GM12878 (cell line): Measurements from ENCODE around the gene PIWIL4. TPM values are rescaled to one million over a fixed set of nuclear protein-coding genes. Genes with fewer than 3 reads are reported as not detected.

Experiments
- ATAC-seq: fragments of 200-7000 bp; cut with Tn5 transposase; 3 replicates; pipeline ENCODE4 v1.9.1; 2020; ENCODE audit warnings: mild to moderate bottlenecking, moderate library complexity
- BruUV-seq: library from RNA; stranded (reverse); fragments of 400-500 nt; replicated peaks from 2 replicates; lab custom pipeline; 2021; lab: Mats Ljungman, UMichigan
- CTCF ChIA-PET: fragments of 300-600 bp; sonication (Branson Sonifier 250); formaldehyde crosslinking; extraction: SDS; loops from one replicate; lab custom pipeline; 2021; ENCODE audit warnings: inconsistent platforms; lab: Yijun Ruan, JAX
- POLR2A ChIA-PET: fragments of 350-600 bp; formaldehyde crosslinking; extraction: SDS; loops from one replicate; lab custom pipeline; 2021; ENCODE audit warnings: inconsistent platforms; lab: Charles Lee
- RAD21 ChIA-PET: fragments of 300-600 bp; sonication (Branson Sonifier 250); formaldehyde crosslinking; loops from one replicate; lab custom pipeline; 2023; ENCODE audit warnings: antibody characterized with exemption; ENCODE audit not compliant: unreplicated experiment; lab: Charles Lee
- SMC1A ChIA-PET: fragments of 300-600 bp; sonication (Branson Sonifier 250); formaldehyde crosslinking; loops from one replicate; lab custom pipeline; 2023; ENCODE audit not compliant: unreplicated experiment, uncharacterized antibody; lab: Charles Lee
- DNase-seq: peaks from one replicate; pipeline ENCODE4 v3.0.0-alpha.2; 2011; ENCODE audit warnings: low read depth, low spot score
- FAIRE-seq: peaks from 3 replicates; lab custom pipeline; 2011; peaks lifted over from hg19 to GRCh38; lab: Jason Lieb, UNC
- H2AFZ ChIP-seq: 2 replicates; pipeline ENCODE4 v1.6.0; 2011; ENCODE audit warnings: low read depth, low read length, control low read depth; ENCODE audit not compliant: control insufficient read depth
- H3K27ac ChIP-seq: 2 replicates; pipeline ENCODE4 v1.5.1; 2011; ENCODE audit warnings: control low read depth; ENCODE audit not compliant: control insufficient read depth, insufficient read depth
- H3K27me3 ChIP-seq, 2 experiments: replicated peaks in 1 of 2; 2 replicates each; pipeline versions ENCODE4 v1.6.0 to v1.6.1; 2011; ENCODE audit warnings: low read length in 1 of 2; ENCODE audit not compliant: control insufficient read depth in 2 of 2, insufficient read depth in 2 of 2
- H3K36me3 ChIP-seq, 2 experiments: 2 replicates each; pipeline ENCODE4 v1.5.1; 2011; ENCODE audit warnings: low read length in 1 of 2; ENCODE audit not compliant: control insufficient read depth in 2 of 2, insufficient read depth in 2 of 2
- H3K4me1 ChIP-seq: 2 replicates; pipeline ENCODE4 v1.6.1; 2011; ENCODE audit warnings: mild to moderate bottlenecking, low read length, moderate library complexity, mixed read lengths; ENCODE audit not compliant: control insufficient read depth, insufficient read depth
- H3K4me2 ChIP-seq: 2 replicates; pipeline ENCODE4 v1.6.0; 2011; ENCODE audit warnings: control low read depth; ENCODE audit not compliant: control insufficient read depth, insufficient read depth
- H3K4me3 ChIP-seq: fragments of 200-600 bp; sonication (generic); 2 replicates; pipeline ENCODE4 v1.5.1; 2016
- H3K79me2 ChIP-seq: 2 replicates; pipeline ENCODE4 v1.6.0; 2011; ENCODE audit warnings: low read length; ENCODE audit not compliant: control insufficient read depth, insufficient read depth
- H3K9ac ChIP-seq: 2 replicates; pipeline ENCODE4 v1.8.0; 2011; ENCODE audit warnings: low read length, control low read depth, mixed read lengths; ENCODE audit not compliant: control insufficient read depth, insufficient read depth
- H3K9me3 ChIP-seq: replicated peaks from 3 replicates; pipeline ENCODE4 v1.5.1; 2011; ENCODE audit warnings: mild to moderate bottlenecking, low read length; ENCODE audit not compliant: control insufficient read depth, insufficient read depth
- H4K20me1 ChIP-seq: 2 replicates; pipeline ENCODE4 v1.6.0; 2011; ENCODE audit not compliant: control insufficient read depth, insufficient read depth
- CBX3 ChIP-seq: fragments of 200-600 bp; sonication (generic); IDR thresholded peaks from 2 replicates; pipeline ENCODE4 v1.6.1; 2016; ENCODE audit warnings: low read depth, borderline replicate concordance
- CREB1 ChIP-seq: IDR thresholded peaks from 2 replicates; pipeline ENCODE4 v1.6.1; 2012; ENCODE audit warnings: low read depth, mild to moderate bottlenecking, inconsistent platforms
- CUX1 ChIP-seq: IDR thresholded peaks from 2 replicates; pipeline ENCODE4 v1.6.1; 2012; ENCODE audit warnings: improper control_type of control experiment, low read depth, low read length; ENCODE audit not compliant: insufficient replicate concordance
- EZH2 ChIP-seq: IDR thresholded peaks from 2 replicates; pipeline ENCODE4 v1.6.1; 2012; ENCODE audit warnings: low read depth, mild to moderate bottlenecking, control low read depth, inconsistent platforms, low read length, borderline replicate concordance; ENCODE audit not compliant: control insufficient read depth
- ZBED1 ChIP-seq: IDR thresholded peaks from 2 replicates; pipeline ENCODE4 v1.6.1; 2016; ENCODE audit warnings: borderline replicate concordance
- WGBS: methylation state at CpG from one replicate; pipeline ENCODE4 v1.1.6; 2016; ENCODE audit warnings: low lambda C conversion rate; ENCODE audit not compliant: insufficient replicate concordance, insufficient coverage; ENCODE audit errors: missing lambda C conversion rate; 5-methylcytosine and 5-hydroxymethylcytosine counted together
- in situ Hi-C: fragments of 300-500 bp; cut with MboI; formaldehyde crosslinking; loops from 9 replicates; pipeline ENCODE4 v1.14.3; 2018; ENCODE audit warnings: mixed read lengths
- intact Hi-C: fragments of 100-400 bp; cut with micrococcal nuclease; formaldehyde crosslinking; loops from one replicate; pipeline ENCODE4 v1.14.2; 2022; ENCODE audit not compliant: unreplicated experiment
- polyA plus RNA-seq, 11 experiments: library from polyadenylated mRNA; depleted of rRNA in 4 of 11; unstranded in 6 of 11; stranded (reverse) in 5 of 11; fragments of >200 nt; fragmentation: Nextera tagmentation in 4 of 11; fragmentation: Illumina TruSeq in 1 of 11; extraction: Ambion mirVana in 4 of 11; extraction: Trizol in 1 of 11; gene quantifications; 1 replicate in 1 of 11; 2 replicates in 10 of 11; pipeline versions ENCODE4 v1.2.1 to v1.2.3, GENCODE V29; 2011 to 2016; ENCODE audit warnings: inconsistent platforms in 2 of 11, missing spikeins in 2 of 11, low read depth in 1 of 11
- total RNA-seq, 4 experiments: library from RNA; depleted of rRNA in 3 of 4; stranded (reverse); fragments of >200 nt in 3 of 4; fragmentation: Illumina TruSeq in 1 of 4; extraction: Trizol in 1 of 4; gene quantifications; 2 replicates each; pipeline versions ENCODE4 v1.2.1 to v1.2.3, GENCODE V29; 2013 to 2021

Gene PIWIL4
- total and polyA plus RNA-seq, 10 of the 15 experiments (the other 5 are each of a cell fraction or from before 2014, with no cell fraction given): 0.23 to 13.3 (median 0.47) TPM

DNA sequence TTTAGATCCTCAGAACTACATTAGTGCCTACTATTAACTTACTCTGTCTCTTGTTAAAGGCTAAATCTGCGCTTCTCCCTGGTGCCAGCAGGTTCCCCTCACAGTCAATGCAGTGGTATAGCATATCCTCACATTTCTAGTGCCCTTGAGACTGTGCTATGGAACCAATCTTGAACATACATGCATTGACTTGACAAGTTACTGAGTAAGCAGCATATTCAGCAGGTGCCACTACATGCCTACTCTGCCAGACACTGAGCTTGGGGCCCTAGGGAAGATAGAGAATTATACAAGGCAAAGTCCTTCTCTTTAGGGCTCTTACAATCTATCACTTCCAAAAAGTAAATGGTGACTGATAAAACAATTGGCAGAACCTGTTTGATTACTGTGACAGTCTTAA, 20.3 kb upstream of the PIWIL4 start:
- Histone ChIP-seq H3K4me3 (no peak overlapping the region), H3K9ac (no peak overlapping the region), H3K27me3 (no peaks in the 10 kb centered on the region), H3K4me1 (no peaks in the 10 kb centered on the region; the same call in 1 of the 2 replicates), H3K27ac (no peak overlapping the region), H4K20me1 (no peaks in the 10 kb centered on the region), H3K36me3 (no peaks in the 10 kb centered on the region), H3K9me3 (no peaks in the 10 kb centered on the region), H3K79me2 (peaks cover 2% of the 10 kb centered on the region), H2AFZ (no peak overlapping the region)
- RAD21 ChIA-PET: interaction anchor here (1.1 to 9.3 kb wide), 9 partner anchors 9 to 56 kb away, joined by 3 to 52 read pairs (median 8); no protein-coding TSS in a partner anchor
- peak; percentile 21 for ATAC-seq
- FAIRE-seq: peak; percentile 41
- DNase-seq: no peak
- SMC1A ChIA-PET: interaction anchor here (0.7 to 6.8 kb wide), 13 partner anchors 8 to 56 kb away, joined by 3 to 107 read pairs (median 6); no protein-coding TSS in a partner anchor
- WGBS: 100% methylated on average over 1 of the region's 1 CpG
- TF ChIP-seq CREB1: no peak
- no peak for TF ChIP-seq EZH2
- TF ChIP-seq ZBED1: no peak
- TF ChIP-seq, all 136 proteins: peak for 0
- no TSS peak for BruUV-seq
- H3K4me2 ChIP-seq: 0 out of 2 replicates have a peak overlapping the region, but pooled peaks have one; percentile 1
- ChIA-PET POLR2A (interaction anchor here (1.0 to 4.6 kb wide), 7 partner anchors 8 to 49 kb away, joined by 3 to 27 read pairs (median 4); no protein-coding TSS in a partner anchor), CTCF (interaction anchor here (0.6 to 4.2 kb wide), 17 partner anchors 9 to 747 kb away, joined by 3 to 36 read pairs (median 8); no protein-coding TSS in a partner anchor)
- in situ Hi-C loops (no loop called here), intact Hi-C loops (no loop called here)

GRCh38 chr11:94549146-94549545, 18.0 kb upstream of the PIWIL4 start:
- H3K4me2 ChIP-seq: no peak overlapping the region
- H3K27ac ChIP-seq: no peak overlapping the region
- no peaks in the 10 kb centered on the region; the same call in 1 of the 2 replicates for H3K4me1 ChIP-seq
- H3K36me3 ChIP-seq: no peaks in the 10 kb centered on the region
- in situ Hi-C loops (no loop called here), intact Hi-C loops (no loop called here)
- ATAC-seq (no peak), DNase-seq (no peak), FAIRE-seq (no peak)
- RAD21 ChIA-PET: interaction anchor here (1.8 to 9.3 kb wide), 4 partner anchors 10 to 54 kb away, joined by 4 to 52 read pairs (median 27); no protein-coding TSS in a partner anchor
- H2AFZ ChIP-seq: no peak overlapping the region
- H3K9me3 ChIP-seq: no peaks in the 10 kb centered on the region
- CTCF ChIA-PET: interaction anchor here (1.2 to 4.2 kb wide), 6 partner anchors 9 to 48 kb away, joined by 3 to 32 read pairs (median 9); no protein-coding TSS in a partner anchor
- H3K27me3 ChIP-seq: no peaks in the 10 kb centered on the region
- no peak overlapping the region for H3K4me3 ChIP-seq
- H3K9ac ChIP-seq: no peak overlapping the region
- peaks cover 2% of the 10 kb centered on the region for H3K79me2 ChIP-seq
- 43% methylated on average over 5 of the region's 5 CpGs for WGBS
- POLR2A ChIA-PET: interaction anchor here (0.5 to 4.6 kb wide), 4 partner anchors 16 to 1707 kb away, joined by 3 to 27 read pairs (median 6); no protein-coding TSS in a partner anchor
- SMC1A ChIA-PET: interaction anchor here (1.4 to 6.8 kb wide), 6 partner anchors 29 to 54 kb away, joined by 3 to 107 read pairs (median 20); no protein-coding TSS in a partner anchor
- no TSS peak for BruUV-seq
- H4K20me1 ChIP-seq: no peaks in the 10 kb centered on the region
- TF ChIP-seq CUX1 (no peak), CBX3 (no peak)
